B cell (primary cell): ENCODE measurements around the gene ANAPC2.

Source experiments
- EZH2 ChIP-seq: IDR thresholded peaks from 2 replicates; pipeline ENCODE4 v1.6.1; 2012; ENCODE audit warnings: borderline replicate concordance, low read depth, mild to moderate bottlenecking, moderate library complexity, low read length; ENCODE audit not compliant: insufficient read depth, poor library complexity, severe bottlenecking
- TF ChIP-seq, protein P1 (sequence below): fragments of 200-600 bp; IDR thresholded peaks from one replicate; pipeline ENCODE4 v1.8.0; 2022; ENCODE audit warnings: antibody characterized with exemption, mild to moderate bottlenecking

- TF ChIP-seq, protein P1, sequence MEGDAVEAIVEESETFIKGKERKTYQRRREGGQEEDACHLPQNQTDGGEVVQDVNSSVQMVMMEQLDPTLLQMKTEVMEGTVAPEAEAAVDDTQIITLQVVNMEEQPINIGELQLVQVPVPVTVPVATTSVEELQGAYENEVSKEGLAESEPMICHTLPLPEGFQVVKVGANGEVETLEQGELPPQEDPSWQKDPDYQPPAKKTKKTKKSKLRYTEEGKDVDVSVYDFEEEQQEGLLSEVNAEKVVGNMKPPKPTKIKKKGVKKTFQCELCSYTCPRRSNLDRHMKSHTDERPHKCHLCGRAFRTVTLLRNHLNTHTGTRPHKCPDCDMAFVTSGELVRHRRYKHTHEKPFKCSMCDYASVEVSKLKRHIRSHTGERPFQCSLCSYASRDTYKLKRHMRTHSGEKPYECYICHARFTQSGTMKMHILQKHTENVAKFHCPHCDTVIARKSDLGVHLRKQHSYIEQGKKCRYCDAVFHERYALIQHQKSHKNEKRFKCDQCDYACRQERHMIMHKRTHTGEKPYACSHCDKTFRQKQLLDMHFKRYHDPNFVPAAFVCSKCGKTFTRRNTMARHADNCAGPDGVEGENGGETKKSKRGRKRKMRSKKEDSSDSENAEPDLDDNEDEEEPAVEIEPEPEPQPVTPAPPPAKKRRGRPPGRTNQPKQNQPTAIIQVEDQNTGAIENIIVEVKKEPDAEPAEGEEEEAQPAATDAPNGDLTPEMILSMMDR: no peak
- TF ChIP-seq EZH2: no peak
Measured at GRCh38 chr9:137213160-137214060, 25.1 kb upstream of the ANAPC2 start.
